H1 (cell line): ENCODE data around the gene TMEM72. TPM values are rescaled to one million over a fixed set of nuclear protein-coding genes. Genes with fewer than 3 reads are reported as not detected.

ENCODE experiments used
- CTCF ChIA-PET: fragments of 300-600 bp; sonication (Branson Sonifier 250); formaldehyde crosslinking; loops from one replicate; lab custom pipeline; 2021; ENCODE audit not compliant: partially characterized antibody; lab: Charles Lee
- POLR2A ChIA-PET: fragments of 300-600 bp; sonication (Branson Sonifier 250); formaldehyde crosslinking; loops from one replicate; lab custom pipeline; 2021; ENCODE audit warnings: inconsistent platforms; ENCODE audit not compliant: partially characterized antibody; lab: Charles Lee
- DNase-seq, 2 experiments: peaks; one replicate each; pipeline versions ENCODE4 v3.0.0 to v3.0.0-alpha.2; 2010 to 2022; ENCODE audit warnings: low spot score in 2 of 2, low read depth in 1 of 2, mixed read lengths in 1 of 2
- FAIRE-seq: peaks from 2 replicates; lab custom pipeline; 2011; peaks lifted over from hg19 to GRCh38; lab: Jason Lieb, UNC
- H2AFZ ChIP-seq: 2 replicates; pipeline ENCODE4 v1.8.1; 2012; ENCODE audit warnings: low read length, inconsistent platforms
- H2AK5ac ChIP-seq: 2 replicates; pipeline ENCODE4 v1.6.1; 2013; ENCODE audit warnings: low read depth, low read length
- H2BK120ac ChIP-seq: replicated peaks from 2 replicates; pipeline ENCODE3; 2013; ENCODE audit warnings: low read depth, low read length, inconsistent platforms
- H2BK12ac ChIP-seq: 2 replicates; pipeline ENCODE4 v1.6.1; 2013; ENCODE audit warnings: low read depth, low read length
- H2BK15ac ChIP-seq: 2 replicates; pipeline ENCODE4 v1.6.1; 2013; ENCODE audit warnings: low read length
- H2BK20ac ChIP-seq: 2 replicates; pipeline ENCODE4 v1.6.1; 2013; ENCODE audit warnings: low read length
- H2BK5ac ChIP-seq: 2 replicates; pipeline ENCODE4 v1.6.1; 2013; ENCODE audit warnings: low read depth, low read length
- H3K14ac ChIP-seq: 2 replicates; pipeline ENCODE4 v1.6.1; 2013; ENCODE audit warnings: inconsistent platforms; ENCODE audit not compliant: insufficient read length
- H3K18ac ChIP-seq: 2 replicates; pipeline ENCODE4 v1.6.1; 2013; ENCODE audit warnings: low read length; ENCODE audit errors: extremely low read depth
- H3K23ac ChIP-seq: 2 replicates; pipeline ENCODE4 v1.6.1; 2013; ENCODE audit warnings: inconsistent platforms; ENCODE audit not compliant: insufficient read length
- H3K23me2 ChIP-seq: 2 replicates; pipeline ENCODE4 v1.6.1; 2013; ENCODE audit warnings: low read depth, low read length
- H3K27ac ChIP-seq: 2 replicates; pipeline ENCODE4 v1.6.1; 2011; ENCODE audit warnings: low read depth, low read length, inconsistent platforms
- H3K27me3 ChIP-seq, 4 experiments: replicated peaks in 1 of 4; 1 replicate in 1 of 4; 2 replicates in 3 of 4; pipeline versions ENCODE4 v1.6.1 to v1.8.1; 2011 to 2013; ENCODE audit warnings: low read length in 3 of 4, mild to moderate bottlenecking in 3 of 4, inconsistent platforms in 2 of 4, mixed read lengths in 2 of 4, moderate library complexity in 1 of 4; ENCODE audit not compliant: control insufficient read depth in 3 of 4, insufficient read depth in 3 of 4; ENCODE audit errors: extremely low read depth in 1 of 4
- H3K36me3 ChIP-seq, 4 experiments: 2 replicates each; pipeline versions ENCODE4 v1.6.1 to v1.8.1; 2011 to 2013; ENCODE audit warnings: mild to moderate bottlenecking in 4 of 4, low read length in 3 of 4, moderate library complexity in 2 of 4, control low read depth in 1 of 4, inconsistent platforms in 1 of 4; ENCODE audit not compliant: insufficient read depth in 4 of 4, control insufficient read depth in 2 of 4
- H3K4ac ChIP-seq: replicated peaks from 2 replicates; pipeline ENCODE3; 2013; ENCODE audit warnings: low read length, low read depth, mixed read lengths, inconsistent platforms; ENCODE audit not compliant: insufficient read length
- H3K4me1 ChIP-seq, 4 experiments: replicated peaks in 1 of 4; 1 replicate in 1 of 4; 2 replicates in 3 of 4; pipeline versions ENCODE4 v1.6.1 to v1.8.1; 2011 to 2013; ENCODE audit warnings: low read length in 3 of 4, inconsistent platforms in 2 of 4, mixed read lengths in 1 of 4; ENCODE audit not compliant: insufficient read depth in 4 of 4, control insufficient read depth in 3 of 4
- H3K4me2 ChIP-seq, 2 experiments: 2 replicates each; pipeline versions ENCODE4 v1.6.1 to v1.8.1; 2011 to 2013; ENCODE audit warnings: low read depth in 2 of 2, low read length in 2 of 2, control low read depth in 1 of 2, inconsistent platforms in 1 of 2, mild to moderate bottlenecking in 1 of 2; ENCODE audit not compliant: insufficient read depth in 1 of 2
- H3K4me3 ChIP-seq, 4 experiments: fragments of 200-600, 300-600 bp in 1 of 4; sonication (generic), shearing (Covaris generic), sonication (Bioruptor Twin) in 1 of 4; 2 replicates each; pipeline versions ENCODE4 v1.5.1 to v1.8.1; 2011 to 2016; ENCODE audit warnings: low read length in 4 of 4, low read depth in 3 of 4, control low read depth in 2 of 4, inconsistent platforms in 2 of 4, mild to moderate bottlenecking in 2 of 4, mixed read lengths in 1 of 4, moderate library complexity in 1 of 4; ENCODE audit not compliant: insufficient read depth in 2 of 4; ENCODE audit errors: extremely low read depth in 1 of 4
- H3K56ac ChIP-seq: replicated peaks from 2 replicates; pipeline ENCODE3; 2013; ENCODE audit warnings: low read depth, mild to moderate bottlenecking, mixed read lengths, low read length, inconsistent platforms; ENCODE audit not compliant: insufficient read length
- H3K79me1 ChIP-seq: 2 replicates; pipeline ENCODE4 v1.6.1; 2013; ENCODE audit warnings: low read depth, low read length, control low read depth
- H3K79me2 ChIP-seq, 2 experiments: 2 replicates each; pipeline versions ENCODE4 v1.6.1 to v1.8.1; 2012 to 2013; ENCODE audit warnings: low read length in 2 of 2, mild to moderate bottlenecking in 2 of 2, inconsistent platforms in 1 of 2; ENCODE audit not compliant: insufficient read depth in 2 of 2, control insufficient read depth in 1 of 2
- H3K9ac ChIP-seq, 4 experiments: replicated peaks in 1 of 4; 1 replicate in 1 of 4; 2 replicates in 3 of 4; pipeline versions ENCODE4 v1.6.1 to v1.8.1; 2011 to 2013; ENCODE audit warnings: low read depth in 3 of 4, low read length in 3 of 4, control low read depth in 2 of 4, mild to moderate bottlenecking in 2 of 4, moderate library complexity in 2 of 4, inconsistent platforms in 1 of 4; ENCODE audit errors: extremely low read depth in 1 of 4
- H3K9me3 ChIP-seq, 2 experiments: 2 replicates each; pipeline versions ENCODE4 v1.6.1 to v1.8.1; 2012 to 2013; ENCODE audit warnings: mild to moderate bottlenecking in 2 of 2, moderate library complexity in 2 of 2, control low read depth in 1 of 2, inconsistent platforms in 1 of 2, low read depth in 1 of 2, low read length in 1 of 2, mixed read lengths in 1 of 2; ENCODE audit not compliant: insufficient read depth in 2 of 2
- H4K20me1 ChIP-seq, 2 experiments: replicated peaks in 1 of 2; 2 replicates each; pipeline versions ENCODE3 to v1.8.1; 2011 to 2013; ENCODE audit warnings: inconsistent platforms in 2 of 2, low read length in 2 of 2, mild to moderate bottlenecking in 1 of 2; ENCODE audit not compliant: insufficient read depth in 2 of 2, control insufficient read depth in 1 of 2
- H4K5ac ChIP-seq: 2 replicates; pipeline ENCODE4 v1.6.1; 2013; ENCODE audit warnings: low read length, low read depth, mixed read lengths, inconsistent platforms; ENCODE audit not compliant: insufficient read length
- H4K8ac ChIP-seq: 2 replicates; pipeline ENCODE4 v1.8.0; 2013; ENCODE audit warnings: mild to moderate bottlenecking, moderate library complexity, low read length, inconsistent platforms; ENCODE audit not compliant: insufficient read depth; ENCODE audit errors: extremely low read depth
- H4K91ac ChIP-seq: replicated peaks from 2 replicates; pipeline ENCODE3; 2013; ENCODE audit warnings: low read length, mixed read lengths, inconsistent platforms; ENCODE audit not compliant: insufficient read length
- ASH2L ChIP-seq: fragments of 200-600, 300-600 bp; sonication (generic); IDR thresholded peaks from one replicate; pipeline ENCODE4 v1.7.1; 2017; ENCODE audit warnings: low read length
- CBX5 ChIP-seq: fragments of 300-800, 300-1000 bp; sonication (generic); IDR thresholded peaks from 2 replicates; pipeline ENCODE4 v1.7.1; 2016; ENCODE audit warnings: antibody characterized with exemption, low read length, low read depth
- CHD2 ChIP-seq: IDR thresholded peaks from 2 replicates; pipeline ENCODE4 v1.6.1; 2012; ENCODE audit warnings: low read length, improper control_type of control experiment
- CREB1 ChIP-seq: IDR thresholded peaks from 2 replicates; pipeline ENCODE4 v1.6.1; 2012; ENCODE audit warnings: inconsistent platforms
- KDM1A ChIP-seq: fragments of 200-600, 300-600 bp; sonication (generic); IDR thresholded peaks from 2 replicates; pipeline ENCODE4 v1.7.1; 2016; ENCODE audit warnings: mild to moderate bottlenecking, low read length, borderline replicate concordance
- KDM5A ChIP-seq: fragments of 200-600 bp; IDR thresholded peaks from 2 replicates; pipeline ENCODE4 v1.7.1; 2012; ENCODE audit warnings: mild to moderate bottlenecking, low read length, inconsistent platforms, mixed read lengths
- MAX ChIP-seq: IDR thresholded peaks from 2 replicates; pipeline ENCODE4 v1.6.1; 2012; ENCODE audit warnings: inconsistent platforms
- POU5F1 ChIP-seq: IDR thresholded peaks from 2 replicates; pipeline ENCODE4 v1.6.1; 2011; ENCODE audit warnings: low read depth, mild to moderate bottlenecking, low read length, moderate library complexity
- RAD21 ChIP-seq, 2 experiments: IDR thresholded peaks in 1 of 2; conservative IDR thresholded peaks in 1 of 2; 2 replicates each; pipeline ENCODE4 v1.6.1; 2011; ENCODE audit warnings: low read depth in 2 of 2, low read length in 2 of 2, improper control_type of control experiment in 1 of 2, inconsistent platforms in 1 of 2, mild to moderate bottlenecking in 1 of 2, moderate library complexity in 1 of 2
- SP1 ChIP-seq: IDR thresholded peaks from 2 replicates; pipeline ENCODE4 v1.6.1; 2011; ENCODE audit warnings: low read depth, low read length
- TCF12 ChIP-seq: IDR thresholded peaks from 2 replicates; pipeline ENCODE4 v1.6.1; 2011; ENCODE audit warnings: low read depth, mild to moderate bottlenecking, low read length
- WGBS, 2 experiments: shearing (Covaris generic) in 1 of 2; methylation state at CpG; one replicate each; pipeline versions ENCODE4 v1.1.6 to v1.1.7; 2013 to 2015; ENCODE audit warnings: low lambda C conversion rate in 2 of 2, mixed read lengths in 2 of 2, inconsistent platforms in 1 of 2, low coverage in 1 of 2, missing lambda C conversion rate in 1 of 2; ENCODE audit not compliant: insufficient replicate concordance in 2 of 2, insufficient coverage in 1 of 2, insufficient read length in 1 of 2; ENCODE audit errors: extremely low coverage in 1 of 2, missing lambda C conversion rate in 1 of 2; 5-methylcytosine and 5-hydroxymethylcytosine counted together
- polyA plus RNA-seq, 7 experiments: library from polyadenylated mRNA; depleted of rRNA in 3 of 7; stranded (reverse) in 5 of 7; unstranded in 2 of 7; fragments of >200 nt in 5 of 7; fragments of 200-250 nt in 2 of 7; gene quantifications; 1 replicate in 5 of 7; 2 replicates in 1 of 7; 4 replicates in 1 of 7; pipeline versions ENCODE4 v1.2.1 to v1.2.3, GENCODE V29; 2011 to 2013; ENCODE audit warnings: missing spikeins in 2 of 7, mixed read lengths in 2 of 7
- total RNA-seq: library from RNA; stranded (reverse); fragmentation: NEBNext Ultra II Directional; extraction: Animal tissue kit (Norgen Biotek cat#: 25700); gene quantifications from 2 replicates; pipeline ENCODE4 v1.2.1, GENCODE V29; 2021

TMEM72 gene
- total and polyA plus RNA-seq, 2 of the 8 experiments (the other 6 are each of a cell fraction or from before 2014, with no cell fraction given): not detected

- H2BK12ac ChIP-seq: peak overlapping the region; percentile 84; the same call in 1 of the 2 replicates
- H4K20me1 ChIP-seq: no peaks in the 10 kb centered on the region
- no peak overlapping the region for H2AFZ ChIP-seq
- H3K56ac ChIP-seq: no peak overlapping the region
- peak overlapping the region; percentile 95; the same call in 1 of the 2 replicates for H2BK15ac ChIP-seq
- ChIA-PET CTCF (interaction anchor here (0.7 to 10.3 kb wide), 30 partner anchors 9 to 366 kb away, joined by 3 to 119 read pairs (median 5); partner anchors contain the start of genes DEPP1, RASSF4 and ZNF22), POLR2A (interaction anchor here (0.7 to 3.7 kb wide), 16 partner anchors 15 to 75 kb away, joined by 3 to 11 read pairs (median 4); partner anchors contain the start of genes DEPP1 and ZNF22)
- H3K4me3 ChIP-seq: no peak overlapping the region
- H2BK5ac ChIP-seq: peak overlapping the region; percentile 45; the same call in 1 of the 2 replicates
- no peak overlapping the region for H3K9ac ChIP-seq
- H3K27ac ChIP-seq: no peak overlapping the region
- H3K27me3 ChIP-seq: no peaks in the 10 kb centered on the region; a peak in 1 of 7 replicates
- H3K4me1 ChIP-seq: peaks cover 0 to 5% (median under 1%) of the 10 kb centered on the region in 4 experiments; a peak in 2 of 7 replicates
- peaks cover 8% of the 10 kb centered on the region; the same call in 1 of the 2 replicates for H3K23me2 ChIP-seq
- no peaks in the 10 kb centered on the region for H3K36me3 ChIP-seq
- H2BK20ac ChIP-seq: peak overlapping the region; percentile 80; the same call in 1 of the 2 replicates
- FAIRE-seq (peak; percentile 81), DNase-seq (peak; percentile 73 to 99)
- H3K23ac ChIP-seq: no peak overlapping the region
- H2AK5ac ChIP-seq: no peak overlapping the region
- H3K4ac ChIP-seq: no peak overlapping the region
- H3K79me2 ChIP-seq: no peaks in the 10 kb centered on the region
- H3K4me2 ChIP-seq: no peak overlapping the region
- WGBS, 2 experiments: 59% methylated on average over 9 of the region's 10 CpGs; no CpG with 5 or more reads in 1 of the 2 experiments
- H3K9me3 ChIP-seq: no peaks in the 10 kb centered on the region
- H2BK120ac ChIP-seq: no peak overlapping the region
- no peak overlapping the region for H3K18ac ChIP-seq
- H4K91ac ChIP-seq: peak overlapping the region; percentile 25
- H4K5ac ChIP-seq: no peak overlapping the region
- no peaks in the 10 kb centered on the region for H3K79me1 ChIP-seq
- no peak overlapping the region for H3K14ac ChIP-seq
- peak overlapping the region; percentile 72; the same call in 1 of the 2 replicates for H4K8ac ChIP-seq
- no peak for TF ChIP-seq ASH2L
- no peak for TF ChIP-seq CBX5
- TF ChIP-seq CHD2: 0 out of 2 replicates have a peak, but pooled peaks have one; percentile 31
- TF ChIP-seq KDM1A: no peak
- TF ChIP-seq RAD21 (IDR thresholded peaks at IDR 0.05 in 1 of 2, conservative IDR thresholded peaks at IDR 0.05 in 1 of 2; ENCODE audit: low read depth in 2 of 2, low read length in 2 of 2): peak; percentile 95 to 98
- no peak for TF ChIP-seq POU5F1
- peak; percentile 70; the same call in 1 of the 2 replicates for TF ChIP-seq TCF12
- TF ChIP-seq SP1: no peak
- TF ChIP-seq MAX: peak; percentile 57
- peak; percentile 46 for TF ChIP-seq CREB1
- no peak for TF ChIP-seq KDM5A
Measured at GRCh38 chr10:44932517-44933450, 21.6 kb downstream of the TMEM72 start.
